ENCODE data around the gene AUTS2.

AUTS2 gene

DNA sequence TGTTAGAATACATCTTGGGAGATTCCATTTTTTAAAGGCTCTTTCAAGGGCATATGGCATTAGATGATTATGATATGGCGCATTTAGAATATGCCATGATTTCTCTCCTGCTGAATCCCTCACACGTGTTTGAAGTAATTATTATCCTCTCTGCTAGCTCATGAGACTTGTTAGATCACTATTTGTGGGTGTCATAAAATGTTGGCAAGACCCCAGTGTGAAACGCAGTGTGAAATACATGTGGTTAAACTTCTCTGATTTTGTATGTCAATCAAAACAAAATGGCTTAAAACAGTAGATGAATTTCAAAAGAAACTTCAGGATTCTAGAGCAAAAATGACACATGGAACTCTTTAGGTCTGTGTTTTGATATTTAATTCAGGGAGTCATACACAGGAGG lies 560.8 kb downstream of the AUTS2 start:
- DNase-seq = no peak

DNA sequence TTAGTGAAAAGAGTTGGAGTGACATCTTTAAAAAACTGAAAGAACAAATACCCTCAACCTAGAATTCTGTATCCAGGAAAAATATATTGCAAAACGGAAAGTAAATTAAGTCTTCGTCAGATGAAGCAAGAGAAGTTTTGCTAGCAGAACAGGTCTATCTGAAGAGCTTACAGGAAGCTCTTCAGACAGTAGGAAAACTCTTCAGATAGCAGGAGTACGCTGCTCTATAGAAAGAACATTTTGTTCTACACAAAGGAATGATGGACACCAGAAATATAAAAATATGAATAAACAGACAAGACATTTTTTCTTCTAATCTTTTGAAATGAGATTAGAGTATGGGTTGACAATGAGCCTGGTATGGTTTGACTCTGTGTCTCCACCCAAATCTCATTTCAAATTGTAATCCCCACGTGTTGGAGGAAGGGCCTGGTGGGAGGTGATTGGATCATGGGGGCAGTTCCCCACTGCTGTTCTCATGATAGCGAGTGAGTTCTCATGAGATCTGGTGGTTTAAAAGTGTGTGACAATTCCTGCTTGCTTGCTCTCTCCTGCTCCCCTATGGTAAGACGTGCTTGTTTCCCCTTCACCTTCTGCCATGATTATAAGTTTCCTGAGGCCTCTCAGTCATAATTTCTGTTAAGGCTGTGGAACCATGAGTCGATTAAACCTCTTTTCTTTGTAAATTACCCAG lies 567.3 kb downstream of the AUTS2 start:
- DNase-seq = no peak

GRCh38 chr7:70171369-70171920 lies 573.2 kb downstream of the AUTS2 start:
- no peak for DNase-seq

DNA sequence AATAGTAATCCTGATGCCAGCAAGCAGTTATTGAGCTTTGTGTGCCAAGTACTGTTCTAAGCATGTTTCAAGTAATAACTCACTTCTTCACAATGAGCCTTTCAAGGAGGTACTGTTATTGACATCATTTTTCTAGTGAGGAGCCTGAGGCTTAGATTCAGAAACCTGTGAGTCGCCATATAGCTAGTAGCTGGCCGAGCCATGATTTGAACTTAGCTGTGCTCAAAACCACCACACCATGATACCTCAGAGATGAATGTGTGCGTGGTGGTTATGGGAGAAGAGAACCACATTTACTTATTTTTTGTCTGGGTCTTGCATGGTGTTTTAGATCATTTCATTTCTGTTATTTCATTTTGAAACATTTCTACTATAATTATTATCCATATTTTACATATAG lies 578.9 kb downstream of the AUTS2 start:
- no peak for DNase-seq

GRCh38 chr7:70178211-70178610 lies 579.9 kb downstream of the AUTS2 start:
- no peak for DNase-seq

DNA sequence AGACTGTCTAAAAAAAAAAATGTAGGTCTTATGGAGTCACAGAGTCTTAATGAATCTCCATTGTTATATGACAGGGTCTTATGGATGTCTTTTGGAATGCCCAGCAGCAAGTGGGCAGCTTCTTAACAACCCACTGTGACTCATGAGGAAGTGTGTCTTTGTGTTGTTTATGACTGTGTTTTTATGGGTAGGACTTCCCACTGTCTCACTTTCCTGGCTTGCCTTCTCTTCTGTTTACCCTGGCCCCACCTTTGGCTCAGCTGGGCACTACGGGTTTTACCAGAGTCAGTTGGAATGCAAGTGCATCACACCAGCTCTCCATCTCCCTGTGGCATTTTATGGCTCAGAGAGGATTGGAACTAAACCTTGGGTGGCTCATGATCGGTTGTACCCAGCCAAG lies 580.5 kb downstream of the AUTS2 start:
- DNase-seq = no peak

GRCh38 chr7:70182521-70182920 lies 584.2 kb downstream of the AUTS2 start:
- no peak for DNase-seq

DNA sequence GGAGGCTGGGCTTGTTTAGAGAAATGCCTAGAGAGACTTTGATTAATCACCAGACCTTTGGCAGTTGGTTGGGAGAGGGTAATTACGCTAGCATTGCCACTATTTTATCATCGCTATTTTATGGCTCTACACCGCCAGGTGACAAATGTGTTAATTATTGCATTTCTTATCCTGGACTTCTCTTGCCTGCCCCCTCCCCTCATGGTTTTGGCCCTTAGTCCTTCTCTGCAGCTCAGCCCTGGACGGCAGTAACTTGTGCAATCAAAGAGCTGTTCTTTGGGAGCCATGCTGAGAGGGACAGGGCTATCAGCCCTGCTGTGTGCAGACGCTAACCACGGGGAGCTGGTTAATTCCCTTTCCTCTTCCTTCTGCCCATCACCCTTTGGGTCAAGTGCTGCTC lies 585.0 kb downstream of the AUTS2 start:
- DNase-seq = no peak

DNA sequence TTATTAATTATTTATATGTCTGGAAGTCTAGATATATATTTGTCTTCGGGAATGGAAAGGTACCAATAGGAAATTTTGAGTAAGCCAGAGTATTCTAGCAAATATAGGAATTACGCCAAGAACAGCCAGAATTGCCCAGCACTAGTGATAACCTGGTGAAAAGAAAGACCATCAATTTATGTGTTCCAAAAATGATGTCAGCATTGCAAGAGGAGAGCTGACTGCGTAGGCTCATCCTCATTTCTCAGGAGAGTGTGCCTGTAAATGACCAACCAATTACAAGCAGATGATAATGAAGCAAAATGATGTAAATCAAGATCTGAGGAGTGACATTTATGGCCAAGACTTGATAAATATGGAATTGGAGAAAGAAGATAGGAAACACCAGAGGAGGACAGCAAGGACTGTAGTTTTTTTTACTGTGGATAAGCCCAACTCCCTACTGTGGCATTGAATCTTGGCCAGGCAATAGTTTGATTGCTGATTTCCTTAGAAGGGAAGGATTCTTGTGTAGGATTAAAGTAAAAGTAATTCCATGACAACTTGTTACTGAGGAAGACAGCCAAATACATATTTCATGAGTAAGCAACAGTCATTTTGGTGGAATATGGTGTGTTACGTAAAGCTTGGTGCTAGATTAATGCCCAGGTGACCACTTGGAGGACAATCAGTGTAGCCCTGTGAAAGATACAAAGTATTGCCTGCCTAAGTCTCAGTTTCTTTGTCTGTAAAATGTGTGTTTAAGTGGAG lies 590.8 kb downstream of the AUTS2 start:
- no peak for DNase-seq

GRCh38 chr7:70189776-70190175 lies 591.5 kb downstream of the AUTS2 start:
- no peak for DNase-seq

GRCh38 chr7:70190281-70190680 lies 592.0 kb downstream of the AUTS2 start:
- no peak for DNase-seq

- no peak for DNase-seq
Measured at GRCh38 chr7:70193514-70193913, 595.2 kb downstream of the AUTS2 start.

DNA sequence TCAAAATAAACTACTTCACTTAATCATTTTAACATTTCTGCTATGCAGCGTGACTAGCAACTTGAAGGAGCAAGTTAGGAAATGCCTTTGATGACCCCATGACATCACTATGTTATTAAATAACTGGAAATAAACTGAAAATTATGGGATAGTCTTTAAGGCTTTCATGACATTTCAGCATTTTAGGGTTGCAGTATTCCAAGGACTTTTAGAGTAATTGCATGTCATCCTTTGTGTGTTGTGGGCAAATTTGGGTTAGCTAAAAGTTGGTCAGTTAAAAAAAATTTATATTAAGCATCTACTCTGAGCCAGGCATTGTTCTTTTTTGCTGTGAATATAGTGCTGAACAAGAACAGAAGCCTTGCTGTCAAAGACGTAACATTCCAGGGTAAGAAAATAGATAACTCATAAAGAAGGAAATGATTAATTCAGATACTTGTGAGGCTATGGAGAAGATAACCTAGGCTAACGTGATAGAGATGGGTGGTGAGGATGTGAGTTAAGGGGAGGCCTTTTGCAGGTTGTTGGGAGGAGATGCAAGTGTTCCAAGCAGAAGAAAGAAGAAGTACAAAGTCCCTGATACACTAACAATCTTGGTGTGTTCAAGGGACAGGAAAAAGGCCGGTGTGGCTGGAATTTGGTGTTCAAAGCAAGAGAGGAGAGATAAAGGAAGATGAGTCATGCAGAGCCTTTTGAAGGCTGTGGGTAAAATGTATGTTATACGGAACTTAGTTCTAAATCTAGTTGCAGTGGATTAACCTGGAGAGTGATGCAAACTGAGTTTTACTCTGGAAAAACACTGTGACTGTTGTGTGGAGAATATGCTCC lies 610.2 kb downstream of the AUTS2 start:
- no peak for DNase-seq

GRCh38 chr7:70210200-70210935 lies 612.1 kb downstream of the AUTS2 start:
- no peak for DNase-seq

DNA sequence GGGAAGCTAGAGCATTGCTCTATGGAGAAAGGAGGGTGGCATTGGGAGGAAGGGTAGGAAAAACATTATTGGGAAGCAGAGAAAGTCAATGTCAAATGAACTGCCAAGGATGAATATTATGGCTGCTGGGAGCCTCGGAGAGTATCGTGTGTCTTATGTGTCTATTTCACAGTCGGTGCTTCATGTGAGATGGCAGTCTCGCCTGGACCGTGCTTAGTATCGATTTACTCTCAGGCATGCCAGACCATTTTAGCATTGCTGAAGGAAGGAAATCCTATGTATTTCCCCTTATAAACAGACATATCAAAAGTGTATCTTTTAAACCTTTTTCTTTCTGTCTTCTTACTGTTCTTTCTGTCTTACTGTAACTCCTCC lies 612.6 kb downstream of the AUTS2 start:
- DNase-seq = no peak

- DNase-seq = no peak
Measured at GRCh38 chr7:70212281-70212680, 614.0 kb downstream of the AUTS2 start.

DNA sequence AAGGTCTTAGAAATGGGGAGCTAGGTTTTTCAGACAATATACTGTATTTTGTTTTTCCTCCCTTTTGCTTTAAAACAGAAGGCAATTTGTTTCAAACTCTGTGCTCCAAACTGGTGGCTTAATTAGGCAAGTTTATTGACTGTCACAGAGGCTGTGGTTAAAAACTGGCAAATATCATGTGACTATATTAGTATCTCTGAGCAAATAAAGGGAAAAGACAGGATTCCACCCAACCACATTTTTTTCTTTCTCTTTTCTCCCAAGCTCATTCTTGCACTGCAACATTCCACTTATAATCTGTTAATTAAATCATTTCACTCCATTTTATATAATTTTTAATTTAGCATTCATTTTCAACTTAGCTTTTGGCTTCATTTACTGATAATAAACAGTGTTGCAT lies 615.8 kb downstream of the AUTS2 start:
- DNase-seq = no peak

DNA sequence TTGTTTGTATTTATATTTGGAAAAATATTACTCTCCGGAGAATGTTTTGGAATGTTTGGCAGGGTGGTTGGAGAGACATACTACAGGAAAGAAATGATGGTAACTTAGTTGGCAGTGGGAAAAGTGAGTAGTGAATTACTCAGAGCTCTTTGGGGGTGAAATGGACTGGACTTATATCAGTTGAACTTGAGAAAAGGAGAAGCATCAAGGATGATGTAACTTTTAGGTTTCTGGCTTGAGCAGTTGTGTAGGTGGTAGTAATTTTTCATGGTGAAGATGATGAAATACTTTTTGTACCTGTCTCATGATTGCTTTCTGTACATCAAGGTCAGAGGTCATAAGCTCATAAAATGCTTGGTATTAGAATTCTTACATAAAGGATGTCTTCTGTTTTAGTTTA lies 617.2 kb downstream of the AUTS2 start:
- DNase-seq = no peak

GRCh38 chr7:70217571-70217970 lies 619.3 kb downstream of the AUTS2 start:
- DNase-seq = no peak

DNA sequence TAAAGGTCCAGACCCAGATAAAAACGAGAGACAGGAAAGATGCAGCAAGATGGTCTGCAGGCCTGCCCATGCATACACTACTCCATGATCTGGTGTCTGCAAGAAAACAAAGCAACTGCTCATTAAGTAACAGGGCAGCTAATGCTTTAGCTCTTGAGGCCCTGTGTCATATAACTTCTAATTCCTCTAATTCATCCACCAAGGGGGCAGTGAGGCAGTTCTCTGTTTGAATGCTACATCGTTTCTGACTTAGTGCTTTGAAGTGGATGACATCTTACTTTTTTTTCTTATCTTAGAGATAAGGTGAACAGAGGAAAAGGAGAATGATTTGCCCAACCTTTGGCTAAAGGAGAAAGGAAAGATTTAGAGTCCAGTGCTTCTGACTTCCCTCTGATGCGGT lies 619.7 kb downstream of the AUTS2 start:
- no peak for DNase-seq

DNA sequence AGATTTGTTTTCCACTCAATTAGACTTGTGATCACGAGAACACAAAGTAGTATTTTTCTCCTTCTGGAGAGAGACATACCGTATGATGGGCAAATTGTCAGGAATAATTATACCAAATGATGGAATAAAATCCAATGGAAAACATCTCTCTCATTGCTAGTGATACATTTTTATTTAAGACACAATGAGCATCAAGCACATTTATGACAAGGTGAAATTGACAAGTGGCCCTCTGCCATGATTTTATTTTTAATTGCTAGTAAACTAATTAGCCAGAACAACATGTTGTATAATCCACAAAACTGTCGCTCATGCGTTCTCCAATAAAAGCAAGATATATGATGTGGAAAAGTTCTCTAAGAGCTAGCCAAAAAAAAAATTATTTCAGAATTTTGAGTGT lies 620.8 kb downstream of the AUTS2 start:
- no peak for DNase-seq

DNA sequence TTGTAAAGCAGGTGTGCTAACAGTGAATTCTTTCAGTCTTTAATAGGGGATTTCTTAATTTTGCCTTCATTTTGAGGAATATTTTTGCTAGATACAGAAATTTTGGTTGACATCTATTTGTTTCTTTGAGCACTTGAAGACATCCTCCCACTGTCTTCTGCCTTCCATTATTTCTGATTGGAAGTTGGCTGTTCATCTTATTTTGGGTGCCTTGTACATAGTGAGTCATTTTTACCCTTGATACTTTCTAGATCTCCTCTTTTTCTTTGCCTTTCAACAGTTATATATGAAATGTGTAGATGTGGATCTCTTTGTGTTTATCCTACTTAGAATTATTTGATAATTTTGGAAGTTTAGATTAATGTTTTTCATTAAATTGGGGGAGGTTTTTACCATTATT lies 631.0 kb downstream of the AUTS2 start:
- no peak for DNase-seq

GRCh38 chr7:70230761-70231160 lies 632.5 kb downstream of the AUTS2 start:
- DNase-seq = no peak

Measured in 8988T (cell line).